Neural crest cell (in vitro differentiated cells): ENCODE results near the gene ABCB6. TPM values are rescaled to one million over a fixed set of nuclear protein-coding genes. Genes with fewer than 3 reads are reported as not detected.

Source experiments
- DNase-seq: peaks from one replicate; pipeline ENCODE4 v3.0.0; 2021; ENCODE audit warnings: low read depth, mixed read lengths, low spot score
- H3K27ac Mint-ChIP-seq: one replicate; pipeline ENCODE4 v1.8.0; 2021; ENCODE audit warnings: mild to moderate bottlenecking, mixed read lengths; ENCODE audit not compliant: unreplicated experiment
- H3K27me3 Mint-ChIP-seq: 2 replicates; pipeline ENCODE4 v1.8.0; 2021; ENCODE audit warnings: low read depth, mild to moderate bottlenecking, mixed read lengths
- H3K36me3 Mint-ChIP-seq: 2 replicates; pipeline ENCODE4 v1.8.0; 2021; ENCODE audit warnings: low read depth, mild to moderate bottlenecking, mixed read lengths
- H3K4me1 Mint-ChIP-seq: 2 replicates; pipeline ENCODE4 v1.8.0; 2021; ENCODE audit warnings: mixed read lengths
- H3K4me3 Mint-ChIP-seq: one replicate; pipeline ENCODE4 v1.8.0; 2021; ENCODE audit warnings: mild to moderate bottlenecking, mixed read lengths
- H3K9me3 Mint-ChIP-seq: 2 replicates; pipeline ENCODE4 v1.8.0; 2021; ENCODE audit warnings: mixed read lengths
- total RNA-seq: library from RNA; stranded (reverse); gene quantifications from 2 replicates; pipeline ENCODE4 v1.2.1, GENCODE V29; 2021
- TF ChIP-seq, protein P1 (sequence below): fragments of 200-600 bp; sonication (generic); conservative IDR thresholded peaks from 2 replicates; pipeline ENCODE4 v1.5.0; 2021; ENCODE audit warnings: antibody characterized with exemption, mild to moderate bottlenecking

ABCB6 gene
- total RNA-seq, 1 donor from 2014 or later, result 39.1 TPM

DNA sequence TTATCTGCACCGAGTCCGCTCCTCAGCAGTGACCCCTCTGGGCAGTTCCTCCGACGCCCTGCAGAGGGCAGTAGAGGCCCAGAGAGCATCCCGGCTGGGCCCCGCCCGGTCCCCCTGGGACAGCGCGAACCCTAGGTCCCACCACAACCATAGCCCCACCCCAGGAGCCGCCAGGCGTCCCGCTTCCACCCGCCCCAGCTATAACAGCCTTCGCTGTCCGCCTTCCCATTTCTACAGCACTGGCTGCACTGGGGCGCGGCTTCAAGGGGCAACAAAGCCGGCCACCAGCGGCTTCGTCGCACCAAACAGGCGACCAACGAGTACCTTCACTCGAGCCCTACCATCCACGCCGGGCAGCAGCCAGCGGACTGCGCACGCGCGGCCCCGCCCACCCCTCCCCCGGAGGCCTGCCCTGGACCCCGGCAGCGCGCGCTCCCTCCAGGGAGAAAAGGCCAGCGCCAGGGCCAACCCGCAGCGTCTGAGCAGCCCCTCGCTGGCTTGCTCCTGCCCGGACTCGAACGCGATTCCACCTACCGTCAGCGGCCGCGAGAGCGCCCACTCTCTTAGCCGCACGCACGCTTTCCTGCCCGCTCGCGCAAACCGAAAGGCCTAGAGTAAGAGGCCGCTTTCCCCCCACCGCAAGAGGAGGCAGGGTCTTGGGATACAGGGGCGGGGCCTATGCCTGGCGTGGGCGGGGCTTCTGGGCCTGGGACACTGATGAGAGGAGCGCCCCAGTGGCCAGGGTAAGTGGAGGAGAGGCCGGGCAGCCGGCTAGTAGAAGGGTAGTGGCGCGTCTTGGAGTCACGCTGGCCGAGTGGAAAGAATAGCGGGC is 58.4 kb downstream of the ABCB6 start, which contains the start of gene NHEJ1:
Gene NHEJ1 (minus strand): TSS at position 630 of the 832 bp plus-strand sequence. CDS start 2,453 bp downstream, outside the sequence.
- no peaks in the 10 kb centered on the region for H3K9me3 Mint-ChIP-seq
- peak within 1 kb of the TSS; percentile 95 for H3K4me3 Mint-ChIP-seq
- peak within 1 kb of the TSS; percentile 98 for H3K27ac Mint-ChIP-seq
- H3K27me3 Mint-ChIP-seq, result no peaks in the 10 kb centered on the region
- no peaks in the 10 kb centered on the region for H3K36me3 Mint-ChIP-seq
- H3K4me1 Mint-ChIP-seq, result peaks cover 17% of the 10 kb centered on the region
- TF ChIP-seq, protein P1, sequence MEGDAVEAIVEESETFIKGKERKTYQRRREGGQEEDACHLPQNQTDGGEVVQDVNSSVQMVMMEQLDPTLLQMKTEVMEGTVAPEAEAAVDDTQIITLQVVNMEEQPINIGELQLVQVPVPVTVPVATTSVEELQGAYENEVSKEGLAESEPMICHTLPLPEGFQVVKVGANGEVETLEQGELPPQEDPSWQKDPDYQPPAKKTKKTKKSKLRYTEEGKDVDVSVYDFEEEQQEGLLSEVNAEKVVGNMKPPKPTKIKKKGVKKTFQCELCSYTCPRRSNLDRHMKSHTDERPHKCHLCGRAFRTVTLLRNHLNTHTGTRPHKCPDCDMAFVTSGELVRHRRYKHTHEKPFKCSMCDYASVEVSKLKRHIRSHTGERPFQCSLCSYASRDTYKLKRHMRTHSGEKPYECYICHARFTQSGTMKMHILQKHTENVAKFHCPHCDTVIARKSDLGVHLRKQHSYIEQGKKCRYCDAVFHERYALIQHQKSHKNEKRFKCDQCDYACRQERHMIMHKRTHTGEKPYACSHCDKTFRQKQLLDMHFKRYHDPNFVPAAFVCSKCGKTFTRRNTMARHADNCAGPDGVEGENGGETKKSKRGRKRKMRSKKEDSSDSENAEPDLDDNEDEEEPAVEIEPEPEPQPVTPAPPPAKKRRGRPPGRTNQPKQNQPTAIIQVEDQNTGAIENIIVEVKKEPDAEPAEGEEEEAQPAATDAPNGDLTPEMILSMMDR, result peak; percentile 100
- DNase-seq, result peak; percentile 95

Other genes starting within 250 kb of the ABCB6 start
- gene FEV, start 233.8 kb downstream of the ABCB6 start, total RNA-seq, result not detected in 2 replicates
- not detected in 2 replicates for gene CRYBA2, start 225.5 kb downstream of the ABCB6 start, total RNA-seq
- 0.93 and 1.4 TPM in 2 replicates for gene CFAP65, start 177.4 kb downstream of the ABCB6 start, total RNA-seq
- 0.16 TPM in 1 of 2 replicates, not detected in the other for gene IHH, start 158.0 kb downstream of the ABCB6 start, total RNA-seq
- gene NHEJ1, start 58.1 kb downstream of the ABCB6 start, total RNA-seq, result 23.5 and 26.8 TPM in 2 replicates
- 0.34 and 1.5 TPM in 2 replicates for gene SLC23A3, start 48.9 kb downstream of the ABCB6 start, total RNA-seq
- 39.9 and 42.1 TPM in 2 replicates for gene CNPPD1, start 42.0 kb downstream of the ABCB6 start, total RNA-seq
- gene RETREG2, start 40.7 kb downstream of the ABCB6 start, total RNA-seq, result 84.6 and 86.0 TPM in 2 replicates
- gene ZFAND2B, start 12.2 kb downstream of the ABCB6 start, total RNA-seq, result 26.6 and 30.1 TPM in 2 replicates
- gene ATG9A, start 10.7 kb upstream of the ABCB6 start, total RNA-seq, result 41.2 and 42.0 TPM in 2 replicates
- 36.4 and 40.3 TPM in 2 replicates for gene ANKZF1, start 10.8 kb upstream of the ABCB6 start, total RNA-seq
- gene GLB1L, start 26.5 kb upstream of the ABCB6 start, total RNA-seq, result 11.2 and 12.7 TPM in 2 replicates
- 28.5 and 31.2 TPM in 2 replicates for gene STK16, start 26.5 kb upstream of the ABCB6 start, total RNA-seq
- not detected in 2 replicates for gene TUBA4B, start 34.3 kb upstream of the ABCB6 start, total RNA-seq
- gene TUBA4A, start 35.0 kb upstream of the ABCB6 start, total RNA-seq, result 0.14 TPM in 1 of 2 replicates, not detected in the other
- 59.2 and 59.7 TPM in 2 replicates for gene DNAJB2, start 60.4 kb upstream of the ABCB6 start, total RNA-seq
- gene PTPRN, start 90.4 kb upstream of the ABCB6 start, total RNA-seq, result 3.2 and 4.1 TPM in 2 replicates
- gene RESP18, start 113.8 kb upstream of the ABCB6 start, total RNA-seq, result not detected in 2 replicates
- gene DNPEP, start 169.0 kb upstream of the ABCB6 start, total RNA-seq, result 36.9 and 39.5 TPM in 2 replicates
- gene DES, start 199.4 kb upstream of the ABCB6 start, total RNA-seq, result 0.28 TPM in 1 of 2 replicates, not detected in the other
- 13.4 and 17.5 TPM in 2 replicates for gene SPEG, start 215.9 kb upstream of the ABCB6 start, total RNA-seq